LNCaP clone FGC (cell line): Measurements from ENCODE around the gene POLR2C.
"Not testable (repeated sequence)": the region's sequence is repeated elsewhere in the genome, so short reads cannot be mapped to it uniquely, and the experiment has no call there.

Experiments used
- DNase-seq: peaks from one replicate; pipeline ENCODE4 v3.0.0-alpha.2; 2011; ENCODE audit warnings: low read depth
- H3K4me3 ChIP-seq: 2 replicates; pipeline ENCODE4 v1.5.1; 2011; ENCODE audit warnings: mild to moderate bottlenecking, low read depth, low read length, control low read depth
- CTCF ChIP-seq: IDR thresholded peaks from 2 replicates; pipeline ENCODE4 v1.5.1; 2012; ENCODE audit warnings: mild to moderate bottlenecking; ENCODE audit not compliant: control insufficient read depth, insufficient read depth; ENCODE audit errors: extremely low read depth

POLR2C gene

GRCh38 chr16:57497121-57497520 is 34.6 kb downstream of the POLR2C start:
- DNase-seq = no peak
- no peak for TF ChIP-seq CTCF
- H3K4me3 ChIP-seq = no peak overlapping the region

- no peak for TF ChIP-seq CTCF
- DNase-seq = no peak
- H3K4me3 ChIP-seq = no peak overlapping the region
Measured at GRCh38 chr16:57498031-57498430, 35.6 kb downstream of the POLR2C start.

GRCh38 chr16:57499941-57500340 is 37.5 kb downstream of the POLR2C start:
- H3K4me3 ChIP-seq, DNase-seq: not testable (repeated sequence)

- TF ChIP-seq CTCF = no peak
- DNase-seq = no peak
- H3K4me3 ChIP-seq = no peak overlapping the region
Measured at GRCh38 chr16:57500578-57501111, 38.2 kb downstream of the POLR2C start.

- TF ChIP-seq CTCF = no peak
- DNase-seq = no peak
- no peak overlapping the region for H3K4me3 ChIP-seq
Measured at GRCh38 chr16:57501492-57501891, 39.0 kb downstream of the POLR2C start.

- no peak overlapping the region for H3K4me3 ChIP-seq
- no peak for DNase-seq
- no peak for TF ChIP-seq CTCF
Measured at GRCh38 chr16:57502048-57502775, 39.7 kb downstream of the POLR2C start.

GRCh38 chr16:57503366-57503765 is 40.9 kb downstream of the POLR2C start:
- no peak for DNase-seq
- no peak overlapping the region for H3K4me3 ChIP-seq
- no peak for TF ChIP-seq CTCF
